Peyer's patch (tissue), 4 donors: ENCODE results near the gene ZFPL1.

Experiments
- POLR2A ChIP-seq, 2 donors: fragments of 450-650 bp; IDR thresholded peaks; one replicate each; pipeline ENCODE4 v1.5.1; 2017; ENCODE audit warnings: antibody characterized with exemption in 2 of 2, mild to moderate bottlenecking in 2 of 2, moderate library complexity in 2 of 2
- TF ChIP-seq, protein P1 (sequence below), 6 experiments: fragments of 450-650 bp in 4 of 6; fragments of 200-600 bp in 2 of 6; sonication (generic) in 1 of 6; IDR thresholded peaks; one replicate each; pipeline ENCODE4 v1.5.1; 2017 to 2019; ENCODE audit warnings: antibody characterized with exemption in 6 of 6, mild to moderate bottlenecking in 3 of 6, moderate library complexity in 1 of 6

DNA sequence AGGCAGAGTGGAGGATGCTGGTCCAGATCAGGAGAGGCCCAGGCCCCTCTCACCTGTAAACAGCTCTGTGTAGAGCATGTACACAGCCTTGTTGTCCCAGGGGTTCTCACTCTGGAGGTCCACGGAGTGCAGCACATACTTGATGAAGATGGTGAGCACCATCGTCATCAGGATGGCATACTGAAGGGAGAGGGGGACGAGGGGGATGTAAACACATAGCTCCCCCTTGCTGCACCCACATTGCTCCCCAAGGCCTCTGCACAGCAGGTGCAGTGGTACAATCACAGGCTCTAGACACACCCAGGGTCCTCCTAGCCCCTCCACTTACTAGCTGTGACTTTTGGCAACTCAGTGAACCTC, 47.4 kb downstream of the ZFPL1 start:
- TF ChIP-seq, protein P1, sequence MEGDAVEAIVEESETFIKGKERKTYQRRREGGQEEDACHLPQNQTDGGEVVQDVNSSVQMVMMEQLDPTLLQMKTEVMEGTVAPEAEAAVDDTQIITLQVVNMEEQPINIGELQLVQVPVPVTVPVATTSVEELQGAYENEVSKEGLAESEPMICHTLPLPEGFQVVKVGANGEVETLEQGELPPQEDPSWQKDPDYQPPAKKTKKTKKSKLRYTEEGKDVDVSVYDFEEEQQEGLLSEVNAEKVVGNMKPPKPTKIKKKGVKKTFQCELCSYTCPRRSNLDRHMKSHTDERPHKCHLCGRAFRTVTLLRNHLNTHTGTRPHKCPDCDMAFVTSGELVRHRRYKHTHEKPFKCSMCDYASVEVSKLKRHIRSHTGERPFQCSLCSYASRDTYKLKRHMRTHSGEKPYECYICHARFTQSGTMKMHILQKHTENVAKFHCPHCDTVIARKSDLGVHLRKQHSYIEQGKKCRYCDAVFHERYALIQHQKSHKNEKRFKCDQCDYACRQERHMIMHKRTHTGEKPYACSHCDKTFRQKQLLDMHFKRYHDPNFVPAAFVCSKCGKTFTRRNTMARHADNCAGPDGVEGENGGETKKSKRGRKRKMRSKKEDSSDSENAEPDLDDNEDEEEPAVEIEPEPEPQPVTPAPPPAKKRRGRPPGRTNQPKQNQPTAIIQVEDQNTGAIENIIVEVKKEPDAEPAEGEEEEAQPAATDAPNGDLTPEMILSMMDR (IDR thresholded peaks at IDR 0.05): no peak
- no peak for TF ChIP-seq POLR2A (IDR thresholded peaks at IDR 0.05)
